ENCODE measurements around the gene CEP350.

Gene CEP350

DNA sequence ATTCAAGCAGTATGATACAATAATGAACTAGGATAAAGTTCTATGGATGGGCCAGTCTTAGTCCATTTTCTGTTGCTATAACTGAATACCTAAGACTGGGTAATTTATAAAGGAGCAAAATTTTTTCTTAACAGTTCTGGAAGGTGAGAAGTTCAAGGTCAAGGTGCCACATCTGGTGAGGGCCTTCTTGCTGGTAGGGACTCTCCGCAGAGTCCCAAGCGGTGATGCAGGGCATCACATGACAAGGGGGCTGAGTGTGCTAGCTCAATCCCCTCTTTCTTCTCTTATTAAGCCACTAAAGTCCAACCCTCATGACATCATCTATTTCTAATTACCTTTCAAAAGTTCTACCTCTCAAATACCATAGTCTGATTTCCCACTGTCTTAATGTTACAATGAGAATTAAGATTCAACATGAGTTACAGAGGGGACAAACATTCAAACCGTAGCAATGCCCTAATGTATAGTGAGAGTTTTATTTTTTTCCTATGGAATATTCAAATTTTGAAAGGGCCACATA, 107.9 kb downstream of the CEP350 start:
- DNase-seq (ENCODE audit: low read depth in 2 of 2): no peak

DNA sequence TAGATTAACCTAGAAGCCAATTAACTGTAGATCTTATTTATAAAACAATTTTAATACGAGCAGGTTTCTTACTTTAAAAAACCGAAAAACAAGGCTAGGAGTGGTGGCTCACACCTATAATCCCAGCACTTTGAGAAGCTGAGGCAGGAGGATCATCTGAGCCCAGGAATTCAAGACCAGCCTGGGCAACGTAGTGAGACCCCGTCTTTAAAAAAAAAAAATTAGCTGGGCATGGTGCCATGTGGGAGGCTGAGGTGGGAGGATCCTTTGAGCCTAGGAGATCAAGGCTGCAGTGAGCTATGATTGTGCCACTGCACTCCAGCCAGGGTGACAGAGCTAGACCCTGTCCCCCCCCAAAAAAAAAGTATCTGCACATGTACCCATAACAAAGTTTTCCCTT, 110.8 kb downstream of the CEP350 start:
- no peak for DNase-seq (ENCODE audit: low read depth in 2 of 2)

DNA sequence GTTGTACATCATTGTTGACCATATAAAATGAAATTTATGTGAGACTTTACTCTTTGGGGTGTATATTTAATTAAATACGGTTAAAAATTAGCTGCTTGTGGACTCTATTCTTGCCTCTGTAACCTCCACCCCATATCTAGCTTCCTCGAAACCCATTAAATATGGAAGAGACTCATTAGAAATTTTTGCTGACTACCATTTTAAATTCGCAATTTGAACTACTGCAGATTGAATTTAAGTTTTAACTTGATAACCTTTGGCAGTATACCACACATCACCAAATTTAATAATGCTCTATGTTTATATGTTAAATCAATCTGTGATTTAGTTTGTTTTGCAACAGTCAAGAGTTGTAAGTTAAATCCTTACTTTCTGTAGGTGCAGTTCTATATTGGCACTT, 111.5 kb downstream of the CEP350 start:
- DNase-seq (ENCODE audit: low read depth in 2 of 2): no peak

DNA sequence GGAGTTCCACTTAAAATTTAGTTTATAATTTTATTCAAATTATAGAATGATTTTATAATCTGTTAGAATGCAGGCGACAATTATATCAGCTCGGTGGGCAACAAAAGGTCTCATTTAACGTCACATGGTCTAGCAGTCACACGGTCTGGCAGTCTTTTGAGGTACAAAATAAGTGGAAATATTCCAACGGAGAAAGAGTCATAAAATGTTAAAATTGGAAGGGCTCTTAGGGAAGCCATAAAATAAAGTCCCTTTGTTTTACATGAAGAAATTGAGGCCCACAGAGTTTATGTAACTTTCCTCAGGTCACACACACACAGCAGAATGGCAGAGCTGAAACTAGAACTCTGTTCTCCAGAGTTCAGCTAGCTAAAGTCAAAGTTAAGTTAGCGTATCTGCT, 115.7 kb downstream of the CEP350 start:
- DNase-seq (ENCODE audit: low read depth in 2 of 2): no peak

GRCh38 chr1:180071759-180072158, 117.1 kb downstream of the CEP350 start:
- DNase-seq (ENCODE audit: low read depth in 2 of 2): no peak

DNA sequence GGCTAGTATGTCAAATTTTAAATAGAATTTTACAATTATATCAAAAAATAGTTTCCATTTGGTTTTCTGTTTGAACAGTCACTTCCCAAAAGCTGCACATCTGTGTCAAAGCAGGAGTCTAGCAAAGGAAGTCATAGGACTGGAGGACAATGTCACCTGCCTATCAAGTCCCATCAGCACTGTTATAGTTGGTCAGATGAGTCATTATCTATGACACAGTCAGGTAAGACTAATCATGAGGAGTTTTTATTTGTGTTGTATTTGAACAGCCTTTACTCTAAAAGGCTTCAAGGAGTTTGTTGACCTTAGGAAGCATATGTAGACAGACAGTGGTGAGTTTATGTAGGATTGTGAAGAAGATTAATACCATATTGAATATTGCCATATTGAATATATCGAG, 125.8 kb downstream of the CEP350 start:
- no peak for DNase-seq (ENCODE audit: low read depth in 2 of 2)

DNA sequence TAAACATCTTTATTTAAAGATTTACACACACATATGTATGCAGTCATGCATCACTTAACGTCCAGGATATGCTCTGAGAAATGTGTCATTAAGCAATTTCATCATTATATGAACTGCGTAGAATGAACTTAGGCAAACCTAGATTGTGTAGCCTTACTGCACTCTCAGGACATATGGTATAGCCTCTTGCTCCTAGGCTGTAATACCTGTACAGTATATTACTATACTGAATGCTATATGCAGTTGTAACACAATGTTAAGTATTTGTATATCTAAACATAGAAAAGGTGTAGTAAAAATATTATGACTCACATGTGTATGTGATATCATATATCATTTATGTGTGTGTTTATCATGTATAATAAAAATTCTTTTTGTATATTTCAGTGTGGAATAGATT, 126.9 kb downstream of the CEP350 start:
- no peak for DNase-seq (ENCODE audit: low read depth in 2 of 2)

GRCh38 chr1:180083164-180083563, 128.6 kb downstream of the CEP350 start:
- DNase-seq (ENCODE audit: low read depth in 2 of 2): no peak

- no peak for DNase-seq (ENCODE audit: low read depth in 2 of 2)
Observed at GRCh38 chr1:180084867-180085266, 130.3 kb downstream of the CEP350 start.

- DNase-seq (ENCODE audit: low read depth in 2 of 2): no peak
Observed at GRCh38 chr1:180085331-180085730, 130.7 kb downstream of the CEP350 start.

DNA sequence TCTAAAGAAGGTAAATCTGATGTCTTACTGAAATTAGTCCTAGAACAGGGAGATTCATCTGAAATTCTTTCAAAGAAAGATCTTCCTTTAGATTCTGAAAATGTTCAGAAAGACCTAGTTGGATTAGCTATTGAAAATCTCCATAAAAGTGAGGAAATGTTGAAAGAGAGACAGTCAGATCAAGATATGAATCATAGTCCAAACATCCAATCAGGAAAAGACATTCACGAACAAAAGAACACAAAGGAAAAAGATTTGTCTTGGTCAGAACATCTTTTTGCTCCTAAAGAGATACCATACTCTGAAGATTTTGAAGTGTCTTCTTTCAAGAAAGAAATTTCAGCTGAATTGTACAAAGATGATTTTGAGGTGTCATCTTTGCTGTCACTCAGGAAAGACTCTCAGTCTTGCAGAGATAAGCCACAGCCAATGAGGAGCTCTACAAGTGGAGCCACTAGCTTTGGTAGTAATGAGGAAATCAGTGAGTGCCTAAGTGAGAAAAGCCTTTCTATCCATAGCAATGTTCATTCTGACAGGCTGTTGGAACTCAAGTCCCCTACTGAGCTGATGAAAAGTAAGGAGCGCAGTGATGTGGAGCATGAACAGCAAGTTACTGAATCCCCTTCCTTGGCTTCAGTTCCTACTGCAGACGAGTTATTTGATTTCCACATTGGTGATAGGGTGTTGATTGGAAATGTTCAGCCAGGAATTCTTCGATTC, 138.5 kb downstream of the CEP350 start:
- no peak for DNase-seq (ENCODE audit: low read depth in 2 of 2)

DNA sequence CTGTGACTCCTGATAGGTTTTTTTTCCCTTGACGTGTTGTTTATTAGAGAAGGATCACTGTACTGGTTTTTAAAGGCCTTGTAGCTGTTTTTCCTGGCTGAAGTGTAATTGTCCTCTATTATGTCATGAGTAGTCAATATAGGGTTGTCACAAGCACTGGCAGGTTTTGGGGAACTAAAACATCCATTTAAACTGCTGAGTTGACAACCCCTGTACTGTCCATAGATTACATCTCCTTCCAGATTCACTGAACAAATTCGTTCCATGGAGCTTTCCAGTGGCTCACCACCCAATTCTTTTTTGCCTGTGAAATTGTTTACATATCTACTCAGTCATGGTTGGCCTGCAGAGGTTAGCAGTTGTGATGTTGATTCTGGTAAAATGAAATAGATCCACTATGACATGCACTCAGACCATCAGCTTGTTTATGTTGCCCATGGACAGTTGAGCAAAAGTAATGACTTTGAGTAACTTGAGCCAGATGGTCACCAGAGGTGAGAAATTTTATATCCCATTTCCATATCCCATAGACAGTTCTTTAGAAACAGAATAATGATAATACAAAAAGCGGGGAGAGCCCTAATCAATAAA, 140.2 kb downstream of the CEP350 start:
- DNase-seq (ENCODE audit: low read depth in 2 of 2): no peak

DNA sequence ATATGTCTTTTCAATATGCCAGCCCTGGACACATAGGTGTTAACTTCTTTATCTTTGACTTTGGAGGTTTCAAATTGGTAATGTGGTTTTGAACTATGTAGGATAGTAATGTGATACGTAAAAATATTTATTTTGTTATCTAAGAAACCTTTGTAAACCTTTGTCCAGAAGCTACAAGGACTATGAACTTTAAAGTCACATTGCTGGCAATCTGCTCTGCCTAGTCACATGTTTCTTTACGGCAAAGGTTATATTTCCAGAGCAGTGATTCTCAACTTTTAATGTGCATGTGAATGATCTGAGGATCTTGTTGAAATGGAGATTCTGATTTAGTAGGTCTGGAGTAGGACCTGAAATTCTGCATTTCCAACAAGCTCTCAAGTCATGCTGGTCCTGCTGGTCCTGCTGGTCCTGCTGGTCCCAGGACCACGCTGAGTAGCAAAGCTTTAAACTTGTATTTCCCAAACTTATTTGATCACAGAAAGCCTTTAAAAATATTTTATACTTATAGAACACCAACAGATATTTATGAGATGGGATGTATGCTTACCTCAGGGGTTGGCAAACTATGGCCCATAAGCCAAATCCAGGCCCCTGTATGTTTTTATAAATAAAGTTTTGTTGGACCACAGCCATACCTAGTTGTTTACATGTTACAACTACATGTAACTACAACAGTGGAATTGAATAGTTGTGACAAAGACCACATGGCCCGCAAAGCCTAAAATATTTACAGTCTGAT, 142.1 kb downstream of the CEP350 start:
- no peak for DNase-seq (ENCODE audit: low read depth in 2 of 2)

DNA sequence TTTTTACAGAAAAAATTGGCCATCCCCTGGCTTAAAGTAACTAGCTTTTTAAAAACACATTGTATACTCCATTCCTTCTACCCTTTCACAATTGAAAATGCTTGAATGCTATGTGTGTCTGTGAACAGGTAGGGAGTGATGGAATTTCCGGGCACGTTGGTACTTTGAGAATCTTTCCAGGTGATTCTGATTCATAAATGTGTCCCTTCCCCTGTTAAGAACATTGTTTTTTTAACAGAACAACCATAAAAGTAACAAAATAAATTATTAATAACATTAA, 142.7 kb downstream of the CEP350 start:
- DNase-seq (ENCODE audit: low read depth in 2 of 2): no peak

GRCh38 chr1:180101411-180101810, 146.8 kb downstream of the CEP350 start:
- no peak for DNase-seq (ENCODE audit: low read depth in 2 of 2)

GRCh38 chr1:180103819-180104218, 149.2 kb downstream of the CEP350 start:
- no peak for DNase-seq (ENCODE audit: low read depth in 2 of 2)

- no peak for DNase-seq (ENCODE audit: low read depth in 2 of 2)
Observed at GRCh38 chr1:180112091-180112490, 157.5 kb downstream of the CEP350 start.

DNA sequence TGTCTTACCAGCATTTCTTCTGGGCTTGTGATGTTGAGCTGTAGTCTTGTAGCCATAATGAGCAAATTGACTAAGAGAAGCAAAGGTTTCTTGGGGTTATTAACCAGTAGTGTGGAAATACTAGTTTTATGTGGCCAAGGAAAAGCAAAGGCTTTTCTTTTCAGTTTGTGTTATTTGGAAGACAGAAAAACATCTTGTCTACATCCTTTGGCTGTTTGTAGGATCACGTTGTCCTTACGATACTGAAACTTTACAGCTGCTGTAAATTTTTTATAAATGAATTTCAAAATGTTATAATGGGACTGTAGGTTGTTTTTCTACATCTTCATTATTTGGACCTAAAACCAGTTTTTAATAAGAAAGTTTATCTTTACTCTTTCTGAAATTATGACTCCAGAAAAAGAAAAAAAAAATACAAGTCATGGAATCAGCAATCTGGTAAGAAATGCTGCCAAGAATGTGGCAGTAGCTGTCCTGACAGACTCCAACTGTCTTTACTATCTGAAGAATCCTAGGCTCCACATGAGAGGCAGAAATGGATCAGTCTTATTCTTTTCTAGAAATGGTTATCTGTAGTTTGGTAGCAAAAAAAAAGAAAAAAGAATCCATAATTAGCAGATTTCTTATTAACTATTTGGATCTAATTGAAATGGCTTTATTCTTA, 158.5 kb downstream of the CEP350 start:
- no peak for DNase-seq (ENCODE audit: low read depth in 2 of 2)

GRCh38 chr1:180114396-180114945, 159.9 kb downstream of the CEP350 start:
- DNase-seq (ENCODE audit: low read depth in 2 of 2): no peak

DNA sequence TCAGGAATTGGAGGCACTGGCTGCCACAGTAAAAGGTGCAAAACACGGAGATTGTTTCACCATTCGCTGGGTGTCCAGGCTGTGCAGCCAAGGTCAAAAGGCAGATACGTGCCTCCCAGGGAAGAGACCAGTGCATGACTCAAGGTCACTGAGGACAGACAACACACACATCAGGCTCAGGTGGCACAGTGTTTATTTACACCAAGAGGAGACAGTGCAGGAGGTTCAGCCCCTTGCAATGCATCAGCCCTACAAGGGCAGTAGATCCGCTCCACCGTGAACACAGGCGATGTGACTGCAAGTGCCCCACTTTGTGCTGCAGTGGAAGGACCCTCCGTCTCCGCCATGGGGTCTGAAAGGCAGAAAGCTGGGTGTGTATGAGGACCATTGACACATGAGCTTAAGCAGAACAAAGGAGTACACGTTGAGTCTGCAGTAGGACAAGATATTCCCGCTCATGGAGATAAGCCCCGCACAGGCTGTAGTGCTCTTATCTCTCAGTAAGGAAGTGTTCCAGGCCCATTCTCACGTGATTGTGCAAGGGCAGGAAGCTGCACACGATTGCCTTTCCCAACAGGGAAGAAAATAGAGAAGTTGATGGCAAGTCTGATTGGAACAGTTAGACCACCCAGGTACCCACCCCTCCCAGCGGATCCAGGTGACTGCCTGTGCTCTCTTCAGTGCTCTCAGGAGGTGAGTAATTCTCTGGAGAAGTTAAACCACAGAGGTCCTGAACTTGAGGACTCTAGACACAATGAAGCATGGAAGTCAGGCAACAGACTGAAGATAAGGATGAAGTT, 162.6 kb downstream of the CEP350 start:
- no peak for DNase-seq (ENCODE audit: low read depth in 2 of 2)

DNA sequence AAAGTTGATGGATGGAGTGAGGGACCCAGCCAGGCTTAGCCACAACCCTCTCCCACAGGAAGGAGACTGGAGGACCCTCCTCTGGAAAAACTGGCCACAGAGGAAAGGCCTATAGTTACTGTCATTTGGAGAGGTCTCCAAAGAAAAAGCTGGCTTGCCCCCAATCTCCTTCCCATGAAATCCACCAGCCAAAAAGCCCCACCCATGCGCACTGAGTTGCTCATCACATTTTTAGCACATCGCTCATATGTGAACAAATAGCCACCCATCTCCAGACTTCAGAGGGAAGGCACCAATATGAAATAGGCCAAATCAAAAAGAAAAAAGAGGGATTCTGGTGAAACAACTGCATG, 163.1 kb downstream of the CEP350 start:
- no peak for DNase-seq (ENCODE audit: low read depth in 2 of 2)

DNA sequence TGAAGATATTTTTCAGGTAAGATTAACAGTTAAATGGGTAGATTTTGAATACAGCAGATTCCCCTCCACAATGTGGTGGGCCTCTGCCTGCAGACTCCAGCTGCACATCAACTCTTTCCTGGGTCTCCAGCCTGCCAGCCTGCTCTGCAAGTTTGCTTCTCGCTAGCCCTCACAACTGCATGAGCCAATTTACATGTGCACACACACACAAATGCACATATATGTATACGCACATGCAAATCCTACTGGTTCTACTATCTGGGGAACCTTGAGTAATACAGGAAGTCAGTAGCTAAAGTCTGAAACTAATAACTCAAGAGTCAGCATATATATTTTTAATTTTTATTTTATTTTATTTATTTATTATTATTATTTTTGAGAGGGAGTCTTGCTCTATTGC, 165.2 kb downstream of the CEP350 start:
- DNase-seq (ENCODE audit: low read depth in 2 of 2): no peak

Data from stimulated activated CD8-positive, alpha-beta memory T cell treated with anti-CD3 and anti-CD28 coated beads, Interleukin-7, amount 100 ng/mL, for 4 hours (primary cell).